Ishikawa (cell line): Measurements from ENCODE around the gene B4GALNT1.

Experiments used
- CEBPB ChIP-seq: IDR thresholded peaks from 2 replicates; pipeline ENCODE4 v1.6.1; 2012
- CREB1 ChIP-seq: IDR thresholded peaks from 2 replicates; pipeline ENCODE4 v1.6.1; 2012; ENCODE audit warnings: low read depth
- EGR1 ChIP-seq: IDR thresholded peaks from 2 replicates; pipeline ENCODE4 v1.6.1; 2012
- EP300 ChIP-seq: IDR thresholded peaks from 2 replicates; pipeline ENCODE4 v1.6.1; 2012; ENCODE audit warnings: borderline replicate concordance
- FOXM1 ChIP-seq: IDR thresholded peaks from 2 replicates; pipeline ENCODE4 v1.6.1; 2012; ENCODE audit warnings: low read depth, borderline replicate concordance
- RAD21 ChIP-seq: IDR thresholded peaks from 2 replicates; pipeline ENCODE4 v1.6.1; 2012; ENCODE audit warnings: low read depth
- TAF1 ChIP-seq: IDR thresholded peaks from 2 replicates; pipeline ENCODE4 v1.6.1; 2012; ENCODE audit warnings: low read depth, mild to moderate bottlenecking
- TCF12 ChIP-seq: IDR thresholded peaks from 2 replicates; pipeline ENCODE4 v1.6.1; 2012; ENCODE audit warnings: low read depth
- TEAD4 ChIP-seq: IDR thresholded peaks from 2 replicates; pipeline ENCODE4 v1.6.1; 2012
- YY1 ChIP-seq: IDR thresholded peaks from 2 replicates; pipeline ENCODE4 v1.6.1; 2012; ENCODE audit warnings: low read depth
- TF ChIP-seq, protein P1 (sequence below): IDR thresholded peaks from 2 replicates; pipeline ENCODE4 v1.6.1; 2012; ENCODE audit warnings: low read depth, mild to moderate bottlenecking
- TF ChIP-seq, protein P2 (sequence below): IDR thresholded peaks from 2 replicates; pipeline ENCODE4 v1.6.1; 2012
- TF ChIP-seq, protein P3 (sequence below): IDR thresholded peaks from 2 replicates; pipeline ENCODE4 v1.6.1; 2012

DNA sequence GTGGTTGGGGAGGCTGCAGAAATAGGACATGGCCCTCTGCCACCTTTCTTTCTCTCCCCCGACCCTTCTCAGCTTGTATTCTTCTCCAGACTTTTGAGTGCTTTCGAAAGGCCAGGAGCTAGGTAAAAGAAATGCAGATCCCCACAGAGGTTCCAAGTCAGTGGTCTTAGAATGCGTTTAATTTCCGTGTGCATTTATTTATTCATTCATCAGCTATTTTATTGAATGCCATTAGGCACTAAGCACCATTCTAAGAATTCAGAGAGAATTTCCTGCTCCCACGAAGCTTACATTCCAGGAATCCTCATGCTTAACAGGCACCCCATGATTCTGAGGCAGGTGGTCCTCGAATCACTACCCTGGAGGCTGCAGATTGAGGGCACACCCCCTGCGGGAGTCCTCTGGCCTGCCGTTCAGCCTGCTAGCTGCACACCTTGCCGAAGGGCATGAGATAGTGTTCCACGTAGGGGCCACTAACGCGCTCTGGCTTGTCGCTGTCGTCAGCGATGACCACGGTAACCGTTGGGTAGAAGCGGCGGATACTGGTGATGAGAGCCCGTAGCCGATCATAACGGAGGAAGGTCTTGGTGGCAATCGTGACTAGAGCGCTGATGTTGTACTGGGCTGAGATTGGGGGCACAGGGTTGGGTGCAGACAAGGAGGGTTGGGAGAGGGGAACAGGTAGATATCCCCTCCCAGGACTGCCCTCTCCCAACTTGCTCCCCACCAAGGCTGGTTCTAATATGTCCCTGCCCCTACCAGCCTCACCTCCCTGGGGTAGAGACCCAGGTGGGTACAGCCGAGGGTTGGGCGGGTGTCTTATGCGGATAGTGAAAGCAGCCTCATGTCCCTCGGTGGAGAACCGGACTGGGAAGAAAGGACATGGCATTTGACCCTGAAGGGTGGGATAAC lies 4.5 kb downstream of the B4GALNT1 start:
- TF ChIP-seq CREB1, result no peak
- no peak for TF ChIP-seq EP300
- no peak for TF ChIP-seq YY1
- no peak for TF ChIP-seq TCF12
- TF ChIP-seq, protein P1, sequence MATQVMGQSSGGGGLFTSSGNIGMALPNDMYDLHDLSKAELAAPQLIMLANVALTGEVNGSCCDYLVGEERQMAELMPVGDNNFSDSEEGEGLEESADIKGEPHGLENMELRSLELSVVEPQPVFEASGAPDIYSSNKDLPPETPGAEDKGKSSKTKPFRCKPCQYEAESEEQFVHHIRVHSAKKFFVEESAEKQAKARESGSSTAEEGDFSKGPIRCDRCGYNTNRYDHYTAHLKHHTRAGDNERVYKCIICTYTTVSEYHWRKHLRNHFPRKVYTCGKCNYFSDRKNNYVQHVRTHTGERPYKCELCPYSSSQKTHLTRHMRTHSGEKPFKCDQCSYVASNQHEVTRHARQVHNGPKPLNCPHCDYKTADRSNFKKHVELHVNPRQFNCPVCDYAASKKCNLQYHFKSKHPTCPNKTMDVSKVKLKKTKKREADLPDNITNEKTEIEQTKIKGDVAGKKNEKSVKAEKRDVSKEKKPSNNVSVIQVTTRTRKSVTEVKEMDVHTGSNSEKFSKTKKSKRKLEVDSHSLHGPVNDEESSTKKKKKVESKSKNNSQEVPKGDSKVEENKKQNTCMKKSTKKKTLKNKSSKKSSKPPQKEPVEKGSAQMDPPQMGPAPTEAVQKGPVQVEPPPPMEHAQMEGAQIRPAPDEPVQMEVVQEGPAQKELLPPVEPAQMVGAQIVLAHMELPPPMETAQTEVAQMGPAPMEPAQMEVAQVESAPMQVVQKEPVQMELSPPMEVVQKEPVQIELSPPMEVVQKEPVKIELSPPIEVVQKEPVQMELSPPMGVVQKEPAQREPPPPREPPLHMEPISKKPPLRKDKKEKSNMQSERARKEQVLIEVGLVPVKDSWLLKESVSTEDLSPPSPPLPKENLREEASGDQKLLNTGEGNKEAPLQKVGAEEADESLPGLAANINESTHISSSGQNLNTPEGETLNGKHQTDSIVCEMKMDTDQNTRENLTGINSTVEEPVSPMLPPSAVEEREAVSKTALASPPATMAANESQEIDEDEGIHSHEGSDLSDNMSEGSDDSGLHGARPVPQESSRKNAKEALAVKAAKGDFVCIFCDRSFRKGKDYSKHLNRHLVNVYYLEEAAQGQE, result no peak
- no peak for TF ChIP-seq TEAD4
- no peak for TF ChIP-seq FOXM1
- no peak for TF ChIP-seq TAF1
- TF ChIP-seq EGR1, result no peak
- no peak for TF ChIP-seq RAD21
- TF ChIP-seq CEBPB, result no peak
- TF ChIP-seq, protein P2, sequence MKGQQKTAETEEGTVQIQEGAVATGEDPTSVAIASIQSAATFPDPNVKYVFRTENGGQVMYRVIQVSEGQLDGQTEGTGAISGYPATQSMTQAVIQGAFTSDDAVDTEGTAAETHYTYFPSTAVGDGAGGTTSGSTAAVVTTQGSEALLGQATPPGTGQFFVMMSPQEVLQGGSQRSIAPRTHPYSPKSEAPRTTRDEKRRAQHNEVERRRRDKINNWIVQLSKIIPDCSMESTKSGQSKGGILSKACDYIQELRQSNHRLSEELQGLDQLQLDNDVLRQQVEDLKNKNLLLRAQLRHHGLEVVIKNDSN, result no peak
- TF ChIP-seq, protein P3, sequence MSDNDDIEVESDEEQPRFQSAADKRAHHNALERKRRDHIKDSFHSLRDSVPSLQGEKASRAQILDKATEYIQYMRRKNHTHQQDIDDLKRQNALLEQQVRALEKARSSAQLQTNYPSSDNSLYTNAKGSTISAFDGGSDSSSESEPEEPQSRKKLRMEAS, result no peak
